Liver (tissue), 9 donors: ENCODE data around the gene PCDH9. TPM values are rescaled to one million over a fixed set of nuclear protein-coding genes. Genes with fewer than 3 reads are reported as not detected.

Experiments used
- DNase-seq: peaks from one replicate; pipeline ENCODE4 v3.0.0-alpha.2; 2017; ENCODE audit warnings: low spot score
- H3K27ac ChIP-seq, 2 donors: one replicate each; pipeline ENCODE4 v1.7.0; 2013; ENCODE audit warnings: inconsistent platforms in 2 of 2, low read length in 2 of 2, control low read depth in 1 of 2, low read depth in 1 of 2, mild to moderate bottlenecking in 1 of 2
- H3K27me3 ChIP-seq, 4 donors: one replicate each; pipeline versions ENCODE4 v1.6.1 to v1.7.0; 2013; ENCODE audit warnings: low read length in 3 of 4, inconsistent platforms in 1 of 4, mild to moderate bottlenecking in 1 of 4, moderate library complexity in 1 of 4; ENCODE audit not compliant: control insufficient read depth in 4 of 4, insufficient read depth in 4 of 4
- H3K36me3 ChIP-seq, 4 donors: one replicate each; pipeline versions ENCODE4 v1.6.1 to v1.7.0; 2013; ENCODE audit warnings: low read length in 3 of 4, mild to moderate bottlenecking in 3 of 4, low read depth in 1 of 4, moderate library complexity in 1 of 4; ENCODE audit not compliant: control insufficient read depth in 4 of 4, insufficient read depth in 3 of 4
- H3K4me1 ChIP-seq, 4 donors: one replicate each; pipeline versions ENCODE4 v1.6.1 to v1.7.0; 2013; ENCODE audit warnings: low read length in 3 of 4, mild to moderate bottlenecking in 3 of 4, moderate library complexity in 1 of 4; ENCODE audit not compliant: control insufficient read depth in 4 of 4, insufficient read depth in 4 of 4
- H3K4me3 ChIP-seq, 3 donors: one replicate each; pipeline versions ENCODE4 v1.6.1 to v1.7.0; 2013; ENCODE audit warnings: low read length in 3 of 3, control low read depth in 1 of 3, low read depth in 1 of 3, mild to moderate bottlenecking in 1 of 3
- H3K9ac ChIP-seq, 2 donors: one replicate each; pipeline ENCODE4 v1.7.0; 2013; ENCODE audit warnings: low read length in 2 of 2, mild to moderate bottlenecking in 2 of 2, moderate library complexity in 2 of 2, control low read depth in 1 of 2, low read depth in 1 of 2
- H3K9me3 ChIP-seq, 4 donors: one replicate each; pipeline versions ENCODE4 v1.6.1 to v1.7.0; 2013; ENCODE audit warnings: low read length in 3 of 4; ENCODE audit not compliant: control insufficient read depth in 4 of 4
- EGR1 ChIP-seq, 2 donors: IDR thresholded peaks; 2 replicates each; pipeline ENCODE4 v1.6.1; 2016 to 2018; ENCODE audit warnings: antibody characterized with exemption in 2 of 2, low read depth in 2 of 2
- FOXA1 ChIP-seq: IDR thresholded peaks from 2 replicates; pipeline ENCODE4 v1.6.1; 2016; ENCODE audit warnings: antibody characterized with exemption
- FOXA2 ChIP-seq: IDR thresholded peaks from 2 replicates; pipeline ENCODE4 v1.6.1; 2016; ENCODE audit warnings: antibody characterized with exemption
- GABPA ChIP-seq, 2 donors: IDR thresholded peaks in 1 of 2; conservative IDR thresholded peaks in 1 of 2; 2 replicates each; pipeline ENCODE4 v1.6.1; 2016; ENCODE audit warnings: antibody characterized with exemption in 2 of 2, mild to moderate bottlenecking in 1 of 2, moderate library complexity in 1 of 2
- HNF4A ChIP-seq, 2 donors: conservative IDR thresholded peaks; 2 replicates each; pipeline ENCODE4 v1.6.1; 2016; ENCODE audit warnings: antibody characterized with exemption in 2 of 2, mild to moderate bottlenecking in 2 of 2
- HNF4G ChIP-seq: IDR thresholded peaks from 2 replicates; pipeline ENCODE4 v1.6.1; 2016; ENCODE audit warnings: antibody characterized with exemption
- NR2F2 ChIP-seq: IDR thresholded peaks from 2 replicates; pipeline ENCODE4 v1.6.1; 2016; ENCODE audit warnings: antibody characterized with exemption
- RAD21 ChIP-seq, 2 donors: IDR thresholded peaks; 2 replicates each; pipeline ENCODE4 v1.6.1; 2016; ENCODE audit warnings: antibody characterized with exemption in 2 of 2, mild to moderate bottlenecking in 2 of 2
- SP1 ChIP-seq: IDR thresholded peaks from 2 replicates; pipeline ENCODE4 v1.6.1; 2018; ENCODE audit warnings: antibody characterized with exemption, mild to moderate bottlenecking
- TAF1 ChIP-seq: conservative IDR thresholded peaks from 2 replicates; pipeline ENCODE4 v1.6.1; 2016; ENCODE audit warnings: antibody characterized with exemption, mild to moderate bottlenecking
- YY1 ChIP-seq: IDR thresholded peaks from 2 replicates; pipeline ENCODE4 v1.6.1; 2016; ENCODE audit warnings: antibody characterized with exemption, mild to moderate bottlenecking
- ZBTB33 ChIP-seq: IDR thresholded peaks from 2 replicates; pipeline ENCODE4 v1.6.1; 2016; ENCODE audit warnings: antibody characterized with exemption
- WGBS: extraction: QIAGEN DNeasy Blood & Tissue Kit; methylation state at CpG from one replicate; pipeline ENCODE4 v1.1.7; 2013; 5-methylcytosine and 5-hydroxymethylcytosine counted together
- polyA plus RNA-seq, 2 donors: library from polyadenylated mRNA; stranded (reverse) in 1 of 2; unstranded in 1 of 2; fragments of 200-250 nt in 1 of 2; fragments of >200 nt in 1 of 2; fragmentation: Nextera tagmentation in 1 of 2; extraction: Ambion mirVana in 1 of 2; gene quantifications; one replicate each; pipeline versions ENCODE4 v1.2.1 to v1.2.3, GENCODE V29; 2013 to 2015
- total RNA-seq, 2 donors: library from RNA; depleted of rRNA; stranded (reverse); fragments of >200 nt; gene quantifications; one replicate each; pipeline ENCODE4 v1.2.3, GENCODE V29; 2014
- TF ChIP-seq, protein P1 (sequence below): IDR thresholded peaks from 2 replicates; pipeline ENCODE4 v1.6.1; 2016; ENCODE audit warnings: antibody characterized with exemption
- TF ChIP-seq, protein P2 (sequence below): IDR thresholded peaks from 2 replicates; pipeline ENCODE4 v1.6.1; 2016; ENCODE audit warnings: antibody characterized with exemption
- TF ChIP-seq, protein P3 (sequence below): fragments of 150-350 bp; IDR thresholded peaks from 2 replicates; pipeline ENCODE4 v1.5.1; 2017; ENCODE audit warnings: improper control_type of control experiment, low read depth, low read length; ENCODE audit not compliant: missing input control
- TF ChIP-seq, protein P4 (sequence below): IDR thresholded peaks from 2 replicates; pipeline ENCODE4 v1.6.1; 2016; ENCODE audit warnings: antibody characterized with exemption, mild to moderate bottlenecking
- donor health status: healthy.
- donor health status: healthy.
- donor health status: healthy.
- donor health status: healthy.
- donor health status: healthy.

Gene PCDH9
- total and polyA plus RNA-seq, 4 donors: 0.90 to 4.0 (median 2.2) TPM

- H3K27me3 ChIP-seq: no peaks in the 10 kb centered on the region
- TF ChIP-seq ZBTB33: no peak
- no peak for TF ChIP-seq FOXA2
- no peak for TF ChIP-seq GABPA (IDR thresholded peaks at IDR 0.05 in 1 of 2, conservative IDR thresholded peaks at IDR 0.05 in 1 of 2)
- TF ChIP-seq, protein P1, sequence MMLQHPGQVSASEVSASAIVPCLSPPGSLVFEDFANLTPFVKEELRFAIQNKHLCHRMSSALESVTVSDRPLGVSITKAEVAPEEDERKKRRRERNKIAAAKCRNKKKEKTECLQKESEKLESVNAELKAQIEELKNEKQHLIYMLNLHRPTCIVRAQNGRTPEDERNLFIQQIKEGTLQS: no peak
- H3K4me3 ChIP-seq: no peak overlapping the region
- H3K9ac ChIP-seq: no peak overlapping the region
- H3K9me3 ChIP-seq: no peaks in the 10 kb centered on the region
- H3K27ac ChIP-seq: no peak overlapping the region
- no peaks in the 10 kb centered on the region for H3K36me3 ChIP-seq
- no peak for DNase-seq
- no peaks in the 10 kb centered on the region for H3K4me1 ChIP-seq
- 68% methylated on average over 3 of the region's 3 CpGs for WGBS
These were observed 815.9 kb downstream of the PCDH9 start for GRCh38 chr13:66414066-66414800.

GRCh38 chr13:66410314-66410713 lies 819.8 kb downstream of the PCDH9 start:
- TF ChIP-seq HNF4A (conservative IDR thresholded peaks at IDR 0.05) (no peak), RAD21 (IDR thresholded peaks at IDR 0.05) (no peak), EGR1 (IDR thresholded peaks at IDR 0.05; ENCODE audit: low read depth in 2 of 2) (no peak), FOXA2 (no peak), YY1 (no peak), HNF4G (no peak), NR2F2 (no peak), FOXA1 (no peak), SP1 (no peak), TAF1 (no peak)
- TF ChIP-seq, protein P2, sequence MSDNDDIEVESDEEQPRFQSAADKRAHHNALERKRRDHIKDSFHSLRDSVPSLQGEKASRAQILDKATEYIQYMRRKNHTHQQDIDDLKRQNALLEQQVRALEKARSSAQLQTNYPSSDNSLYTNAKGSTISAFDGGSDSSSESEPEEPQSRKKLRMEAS: no peak
- TF ChIP-seq, protein P3, sequence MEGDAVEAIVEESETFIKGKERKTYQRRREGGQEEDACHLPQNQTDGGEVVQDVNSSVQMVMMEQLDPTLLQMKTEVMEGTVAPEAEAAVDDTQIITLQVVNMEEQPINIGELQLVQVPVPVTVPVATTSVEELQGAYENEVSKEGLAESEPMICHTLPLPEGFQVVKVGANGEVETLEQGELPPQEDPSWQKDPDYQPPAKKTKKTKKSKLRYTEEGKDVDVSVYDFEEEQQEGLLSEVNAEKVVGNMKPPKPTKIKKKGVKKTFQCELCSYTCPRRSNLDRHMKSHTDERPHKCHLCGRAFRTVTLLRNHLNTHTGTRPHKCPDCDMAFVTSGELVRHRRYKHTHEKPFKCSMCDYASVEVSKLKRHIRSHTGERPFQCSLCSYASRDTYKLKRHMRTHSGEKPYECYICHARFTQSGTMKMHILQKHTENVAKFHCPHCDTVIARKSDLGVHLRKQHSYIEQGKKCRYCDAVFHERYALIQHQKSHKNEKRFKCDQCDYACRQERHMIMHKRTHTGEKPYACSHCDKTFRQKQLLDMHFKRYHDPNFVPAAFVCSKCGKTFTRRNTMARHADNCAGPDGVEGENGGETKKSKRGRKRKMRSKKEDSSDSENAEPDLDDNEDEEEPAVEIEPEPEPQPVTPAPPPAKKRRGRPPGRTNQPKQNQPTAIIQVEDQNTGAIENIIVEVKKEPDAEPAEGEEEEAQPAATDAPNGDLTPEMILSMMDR: no peak
- TF ChIP-seq, protein P4, sequence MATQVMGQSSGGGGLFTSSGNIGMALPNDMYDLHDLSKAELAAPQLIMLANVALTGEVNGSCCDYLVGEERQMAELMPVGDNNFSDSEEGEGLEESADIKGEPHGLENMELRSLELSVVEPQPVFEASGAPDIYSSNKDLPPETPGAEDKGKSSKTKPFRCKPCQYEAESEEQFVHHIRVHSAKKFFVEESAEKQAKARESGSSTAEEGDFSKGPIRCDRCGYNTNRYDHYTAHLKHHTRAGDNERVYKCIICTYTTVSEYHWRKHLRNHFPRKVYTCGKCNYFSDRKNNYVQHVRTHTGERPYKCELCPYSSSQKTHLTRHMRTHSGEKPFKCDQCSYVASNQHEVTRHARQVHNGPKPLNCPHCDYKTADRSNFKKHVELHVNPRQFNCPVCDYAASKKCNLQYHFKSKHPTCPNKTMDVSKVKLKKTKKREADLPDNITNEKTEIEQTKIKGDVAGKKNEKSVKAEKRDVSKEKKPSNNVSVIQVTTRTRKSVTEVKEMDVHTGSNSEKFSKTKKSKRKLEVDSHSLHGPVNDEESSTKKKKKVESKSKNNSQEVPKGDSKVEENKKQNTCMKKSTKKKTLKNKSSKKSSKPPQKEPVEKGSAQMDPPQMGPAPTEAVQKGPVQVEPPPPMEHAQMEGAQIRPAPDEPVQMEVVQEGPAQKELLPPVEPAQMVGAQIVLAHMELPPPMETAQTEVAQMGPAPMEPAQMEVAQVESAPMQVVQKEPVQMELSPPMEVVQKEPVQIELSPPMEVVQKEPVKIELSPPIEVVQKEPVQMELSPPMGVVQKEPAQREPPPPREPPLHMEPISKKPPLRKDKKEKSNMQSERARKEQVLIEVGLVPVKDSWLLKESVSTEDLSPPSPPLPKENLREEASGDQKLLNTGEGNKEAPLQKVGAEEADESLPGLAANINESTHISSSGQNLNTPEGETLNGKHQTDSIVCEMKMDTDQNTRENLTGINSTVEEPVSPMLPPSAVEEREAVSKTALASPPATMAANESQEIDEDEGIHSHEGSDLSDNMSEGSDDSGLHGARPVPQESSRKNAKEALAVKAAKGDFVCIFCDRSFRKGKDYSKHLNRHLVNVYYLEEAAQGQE: no peak
- TF ChIP-seq, protein P1: no peak
- no peak for DNase-seq
- 92% methylated on average over 1 of the region's 1 CpG for WGBS
- no peak overlapping the region for H3K27ac ChIP-seq
- peaks cover 0 to 2% (median 0%) of the 10 kb centered on the region in 4 donors for H3K27me3 ChIP-seq
- no peaks in the 10 kb centered on the region for H3K9me3 ChIP-seq
- no peaks in the 10 kb centered on the region for H3K4me1 ChIP-seq
- H3K4me3 ChIP-seq: no peak overlapping the region
- no peak overlapping the region for H3K9ac ChIP-seq
- no peaks in the 10 kb centered on the region for H3K36me3 ChIP-seq
